GM12878 (cell line): ENCODE measurements around the gene PML. TPM values are rescaled to one million over a fixed set of nuclear protein-coding genes. Genes with fewer than 3 reads are reported as not detected.

Experiments used
- ATAC-seq: fragments of 200-7000 bp; cut with Tn5 transposase; 3 replicates; pipeline ENCODE4 v1.9.1; 2020; ENCODE audit warnings: mild to moderate bottlenecking, moderate library complexity
- BruUV-seq: library from RNA; stranded (reverse); fragments of 400-500 nt; replicated peaks from 2 replicates; lab custom pipeline; 2021; lab: Mats Ljungman, UMichigan
- CTCF ChIA-PET: fragments of 300-600 bp; sonication (Branson Sonifier 250); formaldehyde crosslinking; extraction: SDS; loops from one replicate; lab custom pipeline; 2021; ENCODE audit warnings: inconsistent platforms; lab: Yijun Ruan, JAX
- POLR2A ChIA-PET: fragments of 350-600 bp; formaldehyde crosslinking; extraction: SDS; loops from one replicate; lab custom pipeline; 2021; ENCODE audit warnings: inconsistent platforms; lab: Charles Lee
- RAD21 ChIA-PET: fragments of 300-600 bp; sonication (Branson Sonifier 250); formaldehyde crosslinking; loops from one replicate; lab custom pipeline; 2023; ENCODE audit warnings: antibody characterized with exemption; ENCODE audit not compliant: unreplicated experiment; lab: Charles Lee
- SMC1A ChIA-PET: fragments of 300-600 bp; sonication (Branson Sonifier 250); formaldehyde crosslinking; loops from one replicate; lab custom pipeline; 2023; ENCODE audit not compliant: unreplicated experiment, uncharacterized antibody; lab: Charles Lee
- DNase-seq: peaks from one replicate; pipeline ENCODE4 v3.0.0-alpha.2; 2011; ENCODE audit warnings: low read depth, low spot score
- FAIRE-seq: peaks from 3 replicates; lab custom pipeline; 2011; peaks lifted over from hg19 to GRCh38; lab: Jason Lieb, UNC
- H2AFZ ChIP-seq: 2 replicates; pipeline ENCODE4 v1.6.0; 2011; ENCODE audit warnings: low read depth, low read length, control low read depth; ENCODE audit not compliant: control insufficient read depth
- H3K27ac ChIP-seq: 2 replicates; pipeline ENCODE4 v1.5.1; 2011; ENCODE audit warnings: control low read depth; ENCODE audit not compliant: control insufficient read depth, insufficient read depth
- H3K27me3 ChIP-seq, 2 experiments: replicated peaks in 1 of 2; 2 replicates each; pipeline versions ENCODE4 v1.6.0 to v1.6.1; 2011; ENCODE audit warnings: low read length in 1 of 2; ENCODE audit not compliant: control insufficient read depth in 2 of 2, insufficient read depth in 2 of 2
- H3K36me3 ChIP-seq, 2 experiments: 2 replicates each; pipeline ENCODE4 v1.5.1; 2011; ENCODE audit warnings: low read length in 1 of 2; ENCODE audit not compliant: control insufficient read depth in 2 of 2, insufficient read depth in 2 of 2
- H3K4me1 ChIP-seq: 2 replicates; pipeline ENCODE4 v1.6.1; 2011; ENCODE audit warnings: mild to moderate bottlenecking, low read length, moderate library complexity, mixed read lengths; ENCODE audit not compliant: control insufficient read depth, insufficient read depth
- H3K4me2 ChIP-seq: 2 replicates; pipeline ENCODE4 v1.6.0; 2011; ENCODE audit warnings: control low read depth; ENCODE audit not compliant: control insufficient read depth, insufficient read depth
- H3K4me3 ChIP-seq: fragments of 200-600 bp; sonication (generic); 2 replicates; pipeline ENCODE4 v1.5.1; 2016
- H3K79me2 ChIP-seq: 2 replicates; pipeline ENCODE4 v1.6.0; 2011; ENCODE audit warnings: low read length; ENCODE audit not compliant: control insufficient read depth, insufficient read depth
- H3K9ac ChIP-seq: 2 replicates; pipeline ENCODE4 v1.8.0; 2011; ENCODE audit warnings: low read length, control low read depth, mixed read lengths; ENCODE audit not compliant: control insufficient read depth, insufficient read depth
- H3K9me3 ChIP-seq: replicated peaks from 3 replicates; pipeline ENCODE4 v1.5.1; 2011; ENCODE audit warnings: mild to moderate bottlenecking, low read length; ENCODE audit not compliant: control insufficient read depth, insufficient read depth
- H4K20me1 ChIP-seq: 2 replicates; pipeline ENCODE4 v1.6.0; 2011; ENCODE audit not compliant: control insufficient read depth, insufficient read depth
- CBX3 ChIP-seq: fragments of 200-600 bp; sonication (generic); IDR thresholded peaks from 2 replicates; pipeline ENCODE4 v1.6.1; 2016; ENCODE audit warnings: low read depth, borderline replicate concordance
- EED ChIP-seq: sonication (generic); IDR thresholded peaks from 2 replicates; pipeline ENCODE4 v1.6.1; 2016; ENCODE audit warnings: antibody characterized with exemption, low read depth
- MTA3 ChIP-seq: IDR thresholded peaks from 2 replicates; pipeline ENCODE4 v1.6.1; 2012; ENCODE audit warnings: low read length, inconsistent platforms, borderline replicate concordance
- NFIC ChIP-seq: IDR thresholded peaks from 2 replicates; pipeline ENCODE4 v1.6.1; 2012; ENCODE audit warnings: low read depth, mild to moderate bottlenecking, inconsistent platforms, low read length, moderate library complexity
- NFYB ChIP-seq: IDR thresholded peaks from 2 replicates; pipeline ENCODE4 v1.6.1; 2011; ENCODE audit warnings: low read depth, mild to moderate bottlenecking, low read length, improper control_type of control experiment, moderate library complexity; ENCODE audit not compliant: insufficient read depth
- POLR2AphosphoS2 ChIP-seq: IDR thresholded peaks from 2 replicates; pipeline ENCODE4 v1.6.1; 2011; ENCODE audit warnings: low read depth, mild to moderate bottlenecking, low read length, improper control_type of control experiment, moderate library complexity
- RUNX3 ChIP-seq: IDR thresholded peaks from 2 replicates; pipeline ENCODE4 v1.6.1; 2012; ENCODE audit warnings: low read length, inconsistent platforms
- ZNF274 ChIP-seq: IDR thresholded peaks from one replicate; pipeline ENCODE4 v1.8.0; 2011; ENCODE audit not compliant: insufficient read length, insufficient read depth
- WGBS: methylation state at CpG from one replicate; pipeline ENCODE4 v1.1.6; 2016; ENCODE audit warnings: low lambda C conversion rate; ENCODE audit not compliant: insufficient replicate concordance, insufficient coverage; ENCODE audit errors: missing lambda C conversion rate; 5-methylcytosine and 5-hydroxymethylcytosine counted together
- in situ Hi-C: fragments of 300-500 bp; cut with MboI; formaldehyde crosslinking; loops from 9 replicates; pipeline ENCODE4 v1.14.3; 2018; ENCODE audit warnings: mixed read lengths
- intact Hi-C: fragments of 100-400 bp; cut with micrococcal nuclease; formaldehyde crosslinking; loops from one replicate; pipeline ENCODE4 v1.14.2; 2022; ENCODE audit not compliant: unreplicated experiment
- polyA plus RNA-seq, 11 experiments: library from polyadenylated mRNA; depleted of rRNA in 4 of 11; unstranded in 6 of 11; stranded (reverse) in 5 of 11; fragments of >200 nt; fragmentation: Nextera tagmentation in 4 of 11; fragmentation: Illumina TruSeq in 1 of 11; extraction: Ambion mirVana in 4 of 11; extraction: Trizol in 1 of 11; gene quantifications; 1 replicate in 1 of 11; 2 replicates in 10 of 11; pipeline versions ENCODE4 v1.2.1 to v1.2.3, GENCODE V29; 2011 to 2016; ENCODE audit warnings: inconsistent platforms in 2 of 11, missing spikeins in 2 of 11, low read depth in 1 of 11
- total RNA-seq, 4 experiments: library from RNA; depleted of rRNA in 3 of 4; stranded (reverse); fragments of >200 nt in 3 of 4; fragmentation: Illumina TruSeq in 1 of 4; extraction: Trizol in 1 of 4; gene quantifications; 2 replicates each; pipeline versions ENCODE4 v1.2.1 to v1.2.3, GENCODE V29; 2013 to 2021
- TF ChIP-seq, protein P1 (sequence below): fragments of 450-650 bp; IDR thresholded peaks from 2 replicates; pipeline ENCODE4 v1.6.1; 2016; ENCODE audit warnings: mild to moderate bottlenecking
- TF ChIP-seq, protein P2 (sequence below), 3 experiments: IDR thresholded peaks in 2 of 3; conservative IDR thresholded peaks in 1 of 3; 2 replicates each; pipeline ENCODE4 v1.5.1; 2011; ENCODE audit warnings: low read depth in 3 of 3, low read length in 3 of 3, mild to moderate bottlenecking in 3 of 3, control low read depth in 2 of 3, moderate library complexity in 2 of 3, inconsistent platforms in 1 of 3, mixed read lengths in 1 of 3; ENCODE audit not compliant: control insufficient read depth in 2 of 3, insufficient read depth in 1 of 3; ENCODE audit errors: extremely low read depth in 1 of 3
- TF ChIP-seq, protein P3 (sequence below): fragments of 450-650 bp; formaldehyde crosslinking; IDR thresholded peaks from 2 replicates; pipeline ENCODE4 v1.5.0; 2022; ENCODE audit warnings: mild to moderate bottlenecking, missing genetic modification characterization
- TF ChIP-seq, protein P4 (sequence below): fragments of 450-650 bp; conservative IDR thresholded peaks from 2 replicates; pipeline ENCODE4 v1.6.1; 2017; ENCODE audit warnings: mild to moderate bottlenecking, moderate library complexity

The PML gene
- total and polyA plus RNA-seq, 10 of the 15 experiments (the other 5 are each of a cell fraction or from before 2014, with no cell fraction given): 8.5 to 95.5 (median 30.8) TPM

GRCh38 chr15:73981761-73982221 lies 12.7 kb upstream of the PML start:
- H3K79me2 ChIP-seq: no peaks in the 10 kb centered on the region
- no peak overlapping the region for H3K4me3 ChIP-seq
- ChIA-PET SMC1A (interaction anchor here (1.1 to 1.7 kb wide), 4 partner anchors 9 to 18 kb away, joined by 3 to 5 read pairs (median 4); partner anchors contain the start of gene PML), POLR2A (interaction anchor here (1.7 kb wide), 1 partner anchor 13 kb away, joined by 8 read pairs; the partner anchor contains the start of gene PML), CTCF (interaction anchor here (0.8 to 3.6 kb wide), 7 partner anchors 9 to 326 kb away, joined by 3 to 26 read pairs (median 4); partner anchors contain the start of genes PML and STOML1), RAD21 (interaction anchor here (0.7 kb wide), 1 partner anchor 10 kb away, joined by 4 read pairs; no protein-coding TSS in a partner anchor)
- intact Hi-C loops (no loop called here), in situ Hi-C loops (no loop called here)
- no peaks in the 10 kb centered on the region; a peak in 1 of 4 replicates for H3K36me3 ChIP-seq
- no peaks in the 10 kb centered on the region for H3K9me3 ChIP-seq
- no peaks in the 10 kb centered on the region for H3K27me3 ChIP-seq
- H2AFZ ChIP-seq: peak overlapping the region; percentile 82
- DNase-seq (no peak), FAIRE-seq (peak; percentile 47), ATAC-seq (peak; percentile 22; the same call in 2 of the 3 replicates)
- peaks cover 41% of the 10 kb centered on the region for H3K4me1 ChIP-seq
- no peaks in the 10 kb centered on the region for H4K20me1 ChIP-seq
- peak overlapping the region; percentile 87 for H3K4me2 ChIP-seq
- WGBS: 33% methylated on average over 5 of the region's 5 CpGs
- peak overlapping the region; percentile 93 for H3K27ac ChIP-seq
- no TSS peak for BruUV-seq
- peak overlapping the region; percentile 53 for H3K9ac ChIP-seq
- TF ChIP-seq RUNX3: peak; percentile 18; the same call in 1 of the 2 replicates
- TF ChIP-seq, protein P1, sequence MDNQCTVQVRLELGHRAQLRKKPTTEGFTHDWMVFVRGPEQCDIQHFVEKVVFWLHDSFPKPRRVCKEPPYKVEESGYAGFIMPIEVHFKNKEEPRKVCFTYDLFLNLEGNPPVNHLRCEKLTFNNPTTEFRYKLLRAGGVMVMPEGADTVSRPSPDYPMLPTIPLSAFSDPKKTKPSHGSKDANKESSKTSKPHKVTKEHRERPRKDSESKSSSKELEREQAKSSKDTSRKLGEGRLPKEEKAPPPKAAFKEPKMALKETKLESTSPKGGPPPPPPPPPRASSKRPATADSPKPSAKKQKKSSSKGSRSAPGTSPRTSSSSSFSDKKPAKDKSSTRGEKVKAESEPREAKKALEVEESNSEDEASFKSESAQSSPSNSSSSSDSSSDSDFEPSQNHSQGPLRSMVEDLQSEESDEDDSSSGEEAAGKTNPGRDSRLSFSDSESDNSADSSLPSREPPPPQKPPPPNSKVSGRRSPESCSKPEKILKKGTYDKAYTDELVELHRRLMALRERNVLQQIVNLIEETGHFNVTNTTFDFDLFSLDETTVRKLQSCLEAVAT: no peak
- TF ChIP-seq NFIC: 0 out of 2 replicates have a peak, but pooled peaks have one; percentile 3
- TF ChIP-seq, protein P2, sequence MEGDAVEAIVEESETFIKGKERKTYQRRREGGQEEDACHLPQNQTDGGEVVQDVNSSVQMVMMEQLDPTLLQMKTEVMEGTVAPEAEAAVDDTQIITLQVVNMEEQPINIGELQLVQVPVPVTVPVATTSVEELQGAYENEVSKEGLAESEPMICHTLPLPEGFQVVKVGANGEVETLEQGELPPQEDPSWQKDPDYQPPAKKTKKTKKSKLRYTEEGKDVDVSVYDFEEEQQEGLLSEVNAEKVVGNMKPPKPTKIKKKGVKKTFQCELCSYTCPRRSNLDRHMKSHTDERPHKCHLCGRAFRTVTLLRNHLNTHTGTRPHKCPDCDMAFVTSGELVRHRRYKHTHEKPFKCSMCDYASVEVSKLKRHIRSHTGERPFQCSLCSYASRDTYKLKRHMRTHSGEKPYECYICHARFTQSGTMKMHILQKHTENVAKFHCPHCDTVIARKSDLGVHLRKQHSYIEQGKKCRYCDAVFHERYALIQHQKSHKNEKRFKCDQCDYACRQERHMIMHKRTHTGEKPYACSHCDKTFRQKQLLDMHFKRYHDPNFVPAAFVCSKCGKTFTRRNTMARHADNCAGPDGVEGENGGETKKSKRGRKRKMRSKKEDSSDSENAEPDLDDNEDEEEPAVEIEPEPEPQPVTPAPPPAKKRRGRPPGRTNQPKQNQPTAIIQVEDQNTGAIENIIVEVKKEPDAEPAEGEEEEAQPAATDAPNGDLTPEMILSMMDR (IDR thresholded peaks at IDR 0.05 in 2 of 3, conservative IDR thresholded peaks at IDR 0.05 in 1 of 3; ENCODE audit: control insufficient read depth in 2 of 3, extremely low read depth in 1 of 3, insufficient read depth in 1 of 3, low read depth in 3 of 3, low read length in 3 of 3): no peak
- TF ChIP-seq, protein P3, sequence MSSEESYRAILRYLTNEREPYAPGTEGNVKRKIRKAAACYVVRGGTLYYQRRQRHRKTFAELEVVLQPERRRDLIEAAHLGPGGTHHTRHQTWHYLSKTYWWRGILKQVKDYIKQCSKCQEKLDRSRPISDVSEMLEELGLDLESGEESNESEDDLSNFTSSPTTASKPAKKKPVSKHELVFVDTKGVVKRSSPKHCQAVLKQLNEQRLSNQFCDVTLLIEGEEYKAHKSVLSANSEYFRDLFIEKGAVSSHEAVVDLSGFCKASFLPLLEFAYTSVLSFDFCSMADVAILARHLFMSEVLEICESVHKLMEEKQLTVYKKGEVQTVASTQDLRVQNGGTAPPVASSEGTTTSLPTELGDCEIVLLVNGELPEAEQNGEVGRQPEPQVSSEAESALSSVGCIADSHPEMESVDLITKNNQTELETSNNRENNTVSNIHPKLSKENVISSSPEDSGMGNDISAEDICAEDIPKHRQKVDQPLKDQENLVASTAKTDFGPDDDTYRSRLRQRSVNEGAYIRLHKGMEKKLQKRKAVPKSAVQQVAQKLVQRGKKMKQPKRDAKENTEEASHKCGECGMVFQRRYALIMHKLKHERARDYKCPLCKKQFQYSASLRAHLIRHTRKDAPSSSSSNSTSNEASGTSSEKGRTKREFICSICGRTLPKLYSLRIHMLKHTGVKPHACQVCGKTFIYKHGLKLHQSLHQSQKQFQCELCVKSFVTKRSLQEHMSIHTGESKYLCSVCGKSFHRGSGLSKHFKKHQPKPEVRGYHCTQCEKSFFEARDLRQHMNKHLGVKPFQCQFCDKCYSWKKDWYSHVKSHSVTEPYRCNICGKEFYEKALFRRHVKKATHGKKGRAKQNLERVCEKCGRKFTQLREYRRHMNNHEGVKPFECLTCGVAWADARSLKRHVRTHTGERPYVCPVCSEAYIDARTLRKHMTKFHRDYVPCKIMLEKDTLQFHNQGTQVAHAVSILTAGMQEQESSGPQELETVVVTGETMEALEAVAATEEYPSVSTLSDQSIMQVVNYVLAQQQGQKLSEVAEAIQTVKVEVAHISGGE: no peak
- TF ChIP-seq, protein P4, sequence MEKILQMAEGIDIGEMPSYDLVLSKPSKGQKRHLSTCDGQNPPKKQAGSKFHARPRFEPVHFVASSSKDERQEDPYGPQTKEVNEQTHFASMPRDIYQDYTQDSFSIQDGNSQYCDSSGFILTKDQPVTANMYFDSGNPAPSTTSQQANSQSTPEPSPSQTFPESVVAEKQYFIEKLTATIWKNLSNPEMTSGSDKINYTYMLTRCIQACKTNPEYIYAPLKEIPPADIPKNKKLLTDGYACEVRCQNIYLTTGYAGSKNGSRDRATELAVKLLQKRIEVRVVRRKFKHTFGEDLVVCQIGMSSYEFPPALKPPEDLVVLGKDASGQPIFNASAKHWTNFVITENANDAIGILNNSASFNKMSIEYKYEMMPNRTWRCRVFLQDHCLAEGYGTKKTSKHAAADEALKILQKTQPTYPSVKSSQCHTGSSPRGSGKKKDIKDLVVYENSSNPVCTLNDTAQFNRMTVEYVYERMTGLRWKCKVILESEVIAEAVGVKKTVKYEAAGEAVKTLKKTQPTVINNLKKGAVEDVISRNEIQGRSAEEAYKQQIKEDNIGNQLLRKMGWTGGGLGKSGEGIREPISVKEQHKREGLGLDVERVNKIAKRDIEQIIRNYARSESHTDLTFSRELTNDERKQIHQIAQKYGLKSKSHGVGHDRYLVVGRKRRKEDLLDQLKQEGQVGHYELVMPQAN: no peak
- TF ChIP-seq NFYB: no peak
- TF ChIP-seq POLR2AphosphoS2: no peak
- peak; percentile 32; the same call in 1 of the 2 replicates for TF ChIP-seq MTA3
- TF ChIP-seq CBX3: no peak
- TF ChIP-seq EED: peak; percentile 50
- TF ChIP-seq ZNF274: no peak
